ENCODE data around the gene SNX6.
"Not testable (repeated sequence)": the region's sequence is repeated elsewhere in the genome, so short reads cannot be mapped to it uniquely, and the experiment has no call there.

Gene SNX6

DNA sequence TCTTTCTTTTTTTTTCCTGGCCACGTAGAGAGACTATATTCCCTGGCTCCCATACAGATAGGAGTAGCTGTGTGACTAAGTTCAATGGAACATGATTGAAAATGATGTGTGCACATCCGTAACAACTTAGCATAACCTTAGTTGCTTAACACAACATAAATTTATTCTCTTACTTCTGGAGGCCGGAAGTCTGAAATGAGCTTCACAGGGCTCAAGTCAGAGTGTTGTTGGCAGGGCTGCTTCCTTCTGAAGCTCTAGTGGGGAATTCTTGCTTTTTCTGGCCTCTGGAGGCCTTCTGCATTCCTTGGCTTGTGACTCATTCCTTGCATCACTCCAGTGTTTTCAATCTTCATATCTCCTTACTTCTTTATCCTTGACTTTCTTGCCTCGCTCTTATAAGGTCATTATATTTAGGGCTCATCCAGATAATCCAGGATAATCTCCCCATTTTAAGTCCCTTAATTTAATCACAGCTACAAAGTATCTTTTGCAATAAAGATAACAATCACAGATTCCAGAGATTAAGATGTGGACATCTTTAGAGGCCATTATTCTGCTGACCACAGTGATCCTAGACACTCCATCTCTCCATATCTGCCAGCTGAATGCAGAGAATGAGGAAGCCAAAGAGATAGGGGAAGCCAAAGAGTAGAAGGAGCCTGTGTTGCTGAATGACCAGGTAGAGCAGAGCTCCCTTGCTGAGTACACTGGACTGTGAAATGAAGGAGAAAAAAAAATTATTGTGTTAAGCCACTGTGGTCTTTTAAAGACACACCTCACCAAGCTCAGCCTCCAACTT, 21.0 kb upstream of the SNX6 start:
- DNase-seq (ENCODE audit: low read depth): peak; percentile 97

DNA sequence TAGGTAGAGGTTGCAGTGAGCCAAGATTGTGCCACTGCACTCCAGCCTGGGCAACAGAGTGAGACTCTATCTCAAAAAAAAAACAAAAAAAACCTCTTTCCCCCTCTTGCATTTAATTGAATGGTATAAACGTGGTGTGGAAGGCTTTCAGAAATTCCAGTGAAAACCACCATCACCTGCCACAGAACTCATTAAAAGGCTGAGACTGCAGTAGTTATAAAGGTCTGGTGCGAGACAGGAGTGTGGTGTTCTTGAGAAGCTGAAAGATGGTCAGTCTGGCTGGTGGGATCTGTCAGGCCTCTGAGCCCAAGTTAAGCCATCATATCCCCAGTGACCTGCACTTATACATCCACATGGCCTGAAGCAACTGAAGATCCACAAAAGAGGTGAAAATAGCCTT, 20.1 kb upstream of the SNX6 start:
- H3K4me3 ChIP-seq (ENCODE audit: low read depth, low read length); in situ Hi-C loops (cut with HindIII; ENCODE audit: low sequenced_read_pairs): not testable (repeated sequence)
- DNase-seq (ENCODE audit: low read depth): peak; percentile 27

More for the DNA sequence above, 21.0 kb upstream of the SNX6 start:
- in situ Hi-C loops (cut with HindIII; ENCODE audit: low sequenced_read_pairs): no loop called here
- no peak overlapping the region for H3K4me3 ChIP-seq (ENCODE audit: low read depth, low read length)
- TF ChIP-seq, protein P1, sequence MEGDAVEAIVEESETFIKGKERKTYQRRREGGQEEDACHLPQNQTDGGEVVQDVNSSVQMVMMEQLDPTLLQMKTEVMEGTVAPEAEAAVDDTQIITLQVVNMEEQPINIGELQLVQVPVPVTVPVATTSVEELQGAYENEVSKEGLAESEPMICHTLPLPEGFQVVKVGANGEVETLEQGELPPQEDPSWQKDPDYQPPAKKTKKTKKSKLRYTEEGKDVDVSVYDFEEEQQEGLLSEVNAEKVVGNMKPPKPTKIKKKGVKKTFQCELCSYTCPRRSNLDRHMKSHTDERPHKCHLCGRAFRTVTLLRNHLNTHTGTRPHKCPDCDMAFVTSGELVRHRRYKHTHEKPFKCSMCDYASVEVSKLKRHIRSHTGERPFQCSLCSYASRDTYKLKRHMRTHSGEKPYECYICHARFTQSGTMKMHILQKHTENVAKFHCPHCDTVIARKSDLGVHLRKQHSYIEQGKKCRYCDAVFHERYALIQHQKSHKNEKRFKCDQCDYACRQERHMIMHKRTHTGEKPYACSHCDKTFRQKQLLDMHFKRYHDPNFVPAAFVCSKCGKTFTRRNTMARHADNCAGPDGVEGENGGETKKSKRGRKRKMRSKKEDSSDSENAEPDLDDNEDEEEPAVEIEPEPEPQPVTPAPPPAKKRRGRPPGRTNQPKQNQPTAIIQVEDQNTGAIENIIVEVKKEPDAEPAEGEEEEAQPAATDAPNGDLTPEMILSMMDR (IDR thresholded peaks at IDR 0.05; ENCODE audit: low read depth, low read length, missing control alignments): no peak

- TF ChIP-seq, protein P1 (IDR thresholded peaks at IDR 0.05; ENCODE audit: low read depth, low read length, missing control alignments): no peak
- no peak overlapping the region for H3K4me3 ChIP-seq (ENCODE audit: low read depth, low read length)
- in situ Hi-C loops (cut with HindIII; ENCODE audit: low sequenced_read_pairs): loop anchor here (10.0 kb wide), 1 partner anchor 55 kb away; no protein-coding TSS in a partner anchor
- DNase-seq (ENCODE audit: low read depth): peak; percentile 81
Measured at GRCh38 chr14:34649344-34649743, 19.4 kb upstream of the SNX6 start.

- TF ChIP-seq, protein P1 (IDR thresholded peaks at IDR 0.05; ENCODE audit: low read depth, low read length, missing control alignments): no peak
- no peak overlapping the region for H3K4me3 ChIP-seq (ENCODE audit: low read depth, low read length)
- no peak for DNase-seq (ENCODE audit: low read depth)
- in situ Hi-C loops (cut with HindIII; ENCODE audit: low sequenced_read_pairs): loop anchor here (10.0 kb wide), 1 partner anchor 52 kb away; no protein-coding TSS in a partner anchor
Measured at GRCh38 chr14:34646570-34647255, 16.8 kb upstream of the SNX6 start.

DNA sequence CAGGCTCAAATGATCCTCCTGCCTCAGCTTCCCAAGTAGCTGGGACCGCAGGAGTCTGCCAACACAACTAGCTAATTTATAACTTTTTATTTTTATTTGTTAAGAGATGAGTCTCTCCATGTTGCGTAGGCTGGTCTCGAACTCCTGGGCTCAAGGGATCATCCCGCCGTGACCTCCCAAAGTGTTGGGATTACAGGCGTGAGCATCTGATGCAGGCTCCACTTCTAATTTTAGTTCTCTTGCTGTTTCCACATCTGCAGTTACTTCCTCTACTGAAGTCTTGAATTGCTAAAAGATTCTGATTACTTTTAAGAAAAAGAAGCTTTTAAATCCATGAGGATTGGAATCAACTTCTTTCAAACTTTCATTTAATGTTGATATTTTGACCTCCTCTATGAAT, 13.4 kb upstream of the SNX6 start:
- no peak overlapping the region for H3K4me3 ChIP-seq (ENCODE audit: low read depth, low read length)
- TF ChIP-seq, protein P1 (IDR thresholded peaks at IDR 0.05; ENCODE audit: low read depth, low read length, missing control alignments): no peak
- no peak for DNase-seq (ENCODE audit: low read depth)
- in situ Hi-C loops (cut with HindIII; ENCODE audit: low sequenced_read_pairs): loop anchor here (10.0 kb wide), 1 partner anchor 49 kb away; no protein-coding TSS in a partner anchor

DNA sequence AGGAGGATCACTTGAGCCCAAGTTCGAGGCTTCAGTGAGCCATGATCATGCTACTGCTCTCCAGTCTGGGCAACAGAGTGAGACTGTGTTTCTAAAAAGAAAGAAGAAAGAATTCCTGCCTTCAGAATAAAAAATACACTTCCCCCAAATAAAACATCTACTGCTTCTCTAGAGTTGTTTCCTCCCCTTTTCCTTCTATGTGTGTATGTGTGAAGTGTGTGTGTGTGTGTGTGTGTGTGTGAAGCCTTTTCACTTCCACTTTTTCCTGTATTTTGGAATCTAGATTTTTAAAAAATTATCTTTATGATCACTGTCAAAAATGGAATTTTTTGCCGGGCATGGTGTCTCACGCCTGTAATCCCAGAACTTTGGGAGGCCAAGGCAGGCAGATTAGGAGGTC, 12.6 kb upstream of the SNX6 start:
- in situ Hi-C loops (cut with HindIII; ENCODE audit: low sequenced_read_pairs): loop anchor here (10.0 kb wide), 1 partner anchor 48 kb away; no protein-coding TSS in a partner anchor
- no peak for DNase-seq (ENCODE audit: low read depth)
- H3K4me3 ChIP-seq (ENCODE audit: low read depth, low read length): no peak overlapping the region
- TF ChIP-seq, protein P1 (IDR thresholded peaks at IDR 0.05; ENCODE audit: low read depth, low read length, missing control alignments): no peak

- TF ChIP-seq, protein P1 (IDR thresholded peaks at IDR 0.05; ENCODE audit: low read depth, low read length, missing control alignments): no peak
- H3K4me3 ChIP-seq (ENCODE audit: low read depth, low read length): no peak overlapping the region
- in situ Hi-C loops (cut with HindIII; ENCODE audit: low sequenced_read_pairs): loop anchor here (10.0 kb wide), 1 partner anchor 46 kb away; no protein-coding TSS in a partner anchor
- no peak for DNase-seq (ENCODE audit: low read depth)
Measured at GRCh38 chr14:34640826-34641225, 10.9 kb upstream of the SNX6 start.

DNA sequence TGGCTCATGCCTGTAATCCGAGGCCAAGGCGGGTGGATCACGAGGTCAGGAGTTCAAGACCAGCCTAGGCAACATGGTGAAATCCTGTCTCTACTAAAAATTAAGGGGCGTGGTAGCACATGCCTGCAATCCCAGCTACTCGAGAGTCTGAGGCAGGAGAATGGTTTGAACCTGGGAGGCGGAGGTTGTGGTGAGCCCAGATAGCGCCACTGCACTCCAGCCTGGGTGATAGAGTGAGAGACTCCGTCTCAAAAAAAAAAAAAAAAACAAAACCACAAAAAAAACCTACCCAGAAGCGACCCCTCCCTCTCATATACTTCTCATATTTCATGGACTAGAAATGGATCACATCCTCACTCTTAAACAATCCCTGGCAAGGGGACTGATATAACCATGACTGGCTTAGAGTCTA, 4.4 kb upstream of the SNX6 start:
- DNase-seq (ENCODE audit: low read depth); H3K4me3 ChIP-seq (ENCODE audit: low read depth, low read length): not testable (repeated sequence)

More for the DNA sequence above, 4.4 kb upstream of the SNX6 start:
- in situ Hi-C loops (cut with HindIII; ENCODE audit: low sequenced_read_pairs): not testable (repeated sequence)

All from astrocyte of the cerebellum (primary cell).